Type B pancreatic cell (in vitro differentiated cells): ENCODE measurements around the gene ANKRD11. TPM values are rescaled to one million over a fixed set of nuclear protein-coding genes. Genes with fewer than 3 reads are reported as not detected.
A peak's percentile ranks its signal among the peaks of the same experiment; 100 is the strongest.
"Not testable (repeated sequence)": the region's sequence is repeated elsewhere in the genome, so short reads cannot be mapped to it uniquely, and the experiment has no call there.

Source experiments
- DNase-seq: peaks from one replicate; pipeline ENCODE4 v3.0.0; 2021; ENCODE audit warnings: mixed read lengths; ENCODE audit not compliant: unreplicated experiment; ENCODE audit errors: extremely low spot score
- H3K27ac Mint-ChIP-seq: 2 replicates; pipeline ENCODE4 v1.8.0; 2021; ENCODE audit warnings: mild to moderate bottlenecking, mixed read lengths
- H3K27me3 Mint-ChIP-seq: 2 replicates; pipeline ENCODE4 v1.8.0; 2021; ENCODE audit warnings: mixed read lengths
- H3K36me3 Mint-ChIP-seq: 2 replicates; pipeline ENCODE4 v1.8.0; 2021; ENCODE audit warnings: mixed read lengths
- H3K4me1 Mint-ChIP-seq: one replicate; pipeline ENCODE4 v1.8.0; 2021; ENCODE audit warnings: mixed read lengths; ENCODE audit not compliant: unreplicated experiment
- H3K4me3 Mint-ChIP-seq: 2 replicates; pipeline ENCODE4 v1.8.0; 2021; ENCODE audit warnings: mild to moderate bottlenecking, mixed read lengths
- H3K9me3 Mint-ChIP-seq: 2 replicates; pipeline ENCODE4 v1.8.0; 2021; ENCODE audit warnings: mixed read lengths
- CTCF ChIP-seq: fragments of 200-600 bp; sonication (generic); conservative IDR thresholded peaks from 2 replicates; pipeline ENCODE4 v1.5.0; 2021; ENCODE audit warnings: antibody characterized with exemption, mild to moderate bottlenecking
- total RNA-seq: library from RNA; stranded (reverse); gene quantifications from 2 replicates; pipeline ENCODE4 v1.2.1, GENCODE V29; 2021; ENCODE audit warnings: low replicate concordance

The ANKRD11 gene
- total RNA-seq, 1 donor from 2014 or later, result 153 TPM

- TF ChIP-seq CTCF, result peak; percentile 23
- H3K9me3 Mint-ChIP-seq, result no peaks in the 10 kb centered on the region
- H3K27me3 Mint-ChIP-seq, result no peaks in the 10 kb centered on the region
- no peak for DNase-seq
- H3K4me1 Mint-ChIP-seq, result peaks cover 45% of the 10 kb centered on the region
- H3K36me3 Mint-ChIP-seq, result peaks cover 3% of the 10 kb centered on the region
- H3K27ac Mint-ChIP-seq, result peak overlapping the region; percentile 90
- no peak overlapping the region for H3K4me3 Mint-ChIP-seq
Measured at GRCh38 chr16:89334988-89335802, 155.2 kb downstream of the ANKRD11 start.

- DNase-seq, result no peak
- H3K9me3 Mint-ChIP-seq, result no peaks in the 10 kb centered on the region
- H3K4me1 Mint-ChIP-seq, result peaks cover 39% of the 10 kb centered on the region
- no peak for TF ChIP-seq CTCF
- H3K36me3 Mint-ChIP-seq, result peaks cover 3% of the 10 kb centered on the region
- peak overlapping the region; percentile 90 for H3K27ac Mint-ChIP-seq
- no peaks in the 10 kb centered on the region for H3K27me3 Mint-ChIP-seq
- no peak overlapping the region for H3K4me3 Mint-ChIP-seq
Measured at GRCh38 chr16:89334461-89334860, 155.9 kb downstream of the ANKRD11 start.

GRCh38 chr16:89334050-89334449 is 156.3 kb downstream of the ANKRD11 start:
- H3K27me3 Mint-ChIP-seq, result no peaks in the 10 kb centered on the region
- peaks cover 41% of the 10 kb centered on the region for H3K4me1 Mint-ChIP-seq
- H3K4me3 Mint-ChIP-seq, result no peak overlapping the region
- no peaks in the 10 kb centered on the region for H3K9me3 Mint-ChIP-seq
- TF ChIP-seq CTCF, result no peak
- peaks cover 1% of the 10 kb centered on the region for H3K36me3 Mint-ChIP-seq
- H3K27ac Mint-ChIP-seq, result peak overlapping the region; percentile 90
- DNase-seq, result no peak

- Mint-ChIP-seq H3K4me1 (peaks cover 37% of the 10 kb centered on the region), H3K4me3 (peak overlapping the region; percentile 69), H3K27ac (peak overlapping the region; percentile 90)
- not testable (repeated sequence) for H3K36me3 Mint-ChIP-seq, H3K27me3 Mint-ChIP-seq, H3K9me3 Mint-ChIP-seq, DNase-seq
- TF ChIP-seq CTCF, result peak; percentile 67
Measured at GRCh38 chr16:89333401-89334001, 156.9 kb downstream of the ANKRD11 start.

GRCh38 chr16:89332902-89333245 is 157.5 kb downstream of the ANKRD11 start:
- Mint-ChIP-seq H3K36me3 (peaks cover 3% of the 10 kb centered on the region), H3K4me3 (no peak overlapping the region), H3K9me3 (no peaks in the 10 kb centered on the region), H3K4me1 (peaks cover 40% of the 10 kb centered on the region), H3K27ac (no peak overlapping the region), H3K27me3 (no peaks in the 10 kb centered on the region)
- no peak for TF ChIP-seq CTCF
- no peak for DNase-seq
